HG02973 (cell line): ENCODE measurements around the gene N4BP2.
"Not testable (repeated sequence)": the region's sequence is repeated elsewhere in the genome, so short reads cannot be mapped to it uniquely, and the experiment has no call there.

Experiments
- ATAC-seq: cut with Tn5 transposase; IDR thresholded peaks from one replicate; pipeline ENCODE4 v1.9.1; 2021; ENCODE audit warnings: moderate library complexity; ENCODE audit not compliant: unreplicated experiment

Gene N4BP2

GRCh38 chr4:40086421-40086820 is 29.8 kb downstream of the N4BP2 start:
- ATAC-seq, result no peak

- ATAC-seq, result no peak
Measured at GRCh38 chr4:40087799-40088366, 31.2 kb downstream of the N4BP2 start.

- not testable (repeated sequence) for ATAC-seq
Measured at GRCh38 chr4:40093400-40093799, 36.8 kb downstream of the N4BP2 start.

GRCh38 chr4:40099010-40099409 is 42.4 kb downstream of the N4BP2 start:
- no peak for ATAC-seq

- not testable (repeated sequence) for ATAC-seq
Measured at GRCh38 chr4:40107150-40107549, 50.5 kb downstream of the N4BP2 start.

GRCh38 chr4:40112027-40112792 is 55.6 kb downstream of the N4BP2 start:
- ATAC-seq, result no peak

- ATAC-seq, result no peak
Measured at GRCh38 chr4:40114206-40114605, 57.6 kb downstream of the N4BP2 start.

GRCh38 chr4:40118861-40119260 is 62.2 kb downstream of the N4BP2 start:
- no peak for ATAC-seq

- ATAC-seq, result no peak
Measured at GRCh38 chr4:40119344-40119743, 62.7 kb downstream of the N4BP2 start.

- no peak for ATAC-seq
Measured at GRCh38 chr4:40121515-40121914, 64.9 kb downstream of the N4BP2 start.

- ATAC-seq, result no peak
Measured at GRCh38 chr4:40122941-40123340, 66.3 kb downstream of the N4BP2 start.

- no peak for ATAC-seq
Measured at GRCh38 chr4:40124690-40125089, 68.0 kb downstream of the N4BP2 start.

GRCh38 chr4:40130401-40131036 is 73.9 kb downstream of the N4BP2 start:
- ATAC-seq, result no peak

- ATAC-seq, result no peak
Measured at GRCh38 chr4:40132816-40133215, 76.2 kb downstream of the N4BP2 start.

GRCh38 chr4:40134206-40134917 is 77.7 kb downstream of the N4BP2 start:
- no peak for ATAC-seq

- ATAC-seq, result not testable (repeated sequence)
Measured at GRCh38 chr4:40136202-40136601, 79.6 kb downstream of the N4BP2 start.

- ATAC-seq, result no peak
Measured at GRCh38 chr4:40140196-40140595, 83.5 kb downstream of the N4BP2 start.

- ATAC-seq, result not testable (repeated sequence)
Measured at GRCh38 chr4:40140597-40140996, 83.9 kb downstream of the N4BP2 start.

GRCh38 chr4:40143926-40144508 is 87.4 kb downstream of the N4BP2 start:
- no peak for ATAC-seq

- ATAC-seq, result no peak
Measured at GRCh38 chr4:40144716-40145115, 88.1 kb downstream of the N4BP2 start.

- not testable (repeated sequence) for ATAC-seq
Measured at GRCh38 chr4:40147490-40147889, 90.8 kb downstream of the N4BP2 start.
